Measurements from ENCODE around the gene FTO. TPM values are rescaled to one million over a fixed set of nuclear protein-coding genes. Genes with fewer than 3 reads are reported as not detected.
A peak's percentile ranks its signal among the peaks of the same experiment; 100 is the strongest.

Gene FTO
- total RNA-seq, 1 donor from 2014 or later, result 70.5 TPM

DNA sequence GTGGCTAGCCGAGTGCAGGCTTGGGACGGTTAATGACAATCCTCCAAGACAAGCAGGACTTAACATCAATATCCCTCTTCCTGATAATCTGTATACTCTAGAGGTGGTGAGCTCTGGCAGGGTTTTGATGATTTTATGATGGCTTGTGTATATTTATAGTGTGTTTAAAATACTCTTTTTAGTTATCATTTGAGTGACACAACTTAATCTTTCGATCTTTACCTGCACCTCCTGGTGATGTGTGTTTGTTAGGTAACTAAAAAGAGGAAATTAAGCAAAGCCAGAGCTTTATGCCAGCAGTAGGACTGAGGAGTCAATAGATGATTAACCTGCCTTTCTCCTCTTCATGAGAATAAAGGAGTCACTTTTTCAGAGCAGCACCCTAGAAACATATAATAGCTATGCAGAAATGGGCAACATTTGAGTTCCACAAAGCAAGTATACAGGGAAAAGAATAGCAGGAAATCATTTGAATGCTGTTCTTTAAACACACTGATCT lies 372.1 kb downstream of the FTO start:
- H3K27ac ChIP-seq, result no peak overlapping the region
- H3K27me3 ChIP-seq, result no peaks in the 10 kb centered on the region
- no peaks in the 10 kb centered on the region for H3K4me1 ChIP-seq
- no peaks in the 10 kb centered on the region for H3K36me3 ChIP-seq
- no peak for DNase-seq (ENCODE audit: extremely low spot score in 2 of 2)
- TF ChIP-seq POLR2A (IDR thresholded peaks at IDR 0.05) (no peak), POLR2AphosphoS5 (IDR thresholded peaks at IDR 0.05; ENCODE audit: insufficient read depth in 1 of 2, low read depth in 1 of 2) (no peak)
- TF ChIP-seq, protein P1, sequence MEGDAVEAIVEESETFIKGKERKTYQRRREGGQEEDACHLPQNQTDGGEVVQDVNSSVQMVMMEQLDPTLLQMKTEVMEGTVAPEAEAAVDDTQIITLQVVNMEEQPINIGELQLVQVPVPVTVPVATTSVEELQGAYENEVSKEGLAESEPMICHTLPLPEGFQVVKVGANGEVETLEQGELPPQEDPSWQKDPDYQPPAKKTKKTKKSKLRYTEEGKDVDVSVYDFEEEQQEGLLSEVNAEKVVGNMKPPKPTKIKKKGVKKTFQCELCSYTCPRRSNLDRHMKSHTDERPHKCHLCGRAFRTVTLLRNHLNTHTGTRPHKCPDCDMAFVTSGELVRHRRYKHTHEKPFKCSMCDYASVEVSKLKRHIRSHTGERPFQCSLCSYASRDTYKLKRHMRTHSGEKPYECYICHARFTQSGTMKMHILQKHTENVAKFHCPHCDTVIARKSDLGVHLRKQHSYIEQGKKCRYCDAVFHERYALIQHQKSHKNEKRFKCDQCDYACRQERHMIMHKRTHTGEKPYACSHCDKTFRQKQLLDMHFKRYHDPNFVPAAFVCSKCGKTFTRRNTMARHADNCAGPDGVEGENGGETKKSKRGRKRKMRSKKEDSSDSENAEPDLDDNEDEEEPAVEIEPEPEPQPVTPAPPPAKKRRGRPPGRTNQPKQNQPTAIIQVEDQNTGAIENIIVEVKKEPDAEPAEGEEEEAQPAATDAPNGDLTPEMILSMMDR (IDR thresholded peaks at IDR 0.05), result no peak
- intact Hi-C loops (cut with DNase I), result no loop called here
- H3K4me3 ChIP-seq, result no peak overlapping the region
- no peaks in the 10 kb centered on the region for H3K9me3 ChIP-seq

DNA sequence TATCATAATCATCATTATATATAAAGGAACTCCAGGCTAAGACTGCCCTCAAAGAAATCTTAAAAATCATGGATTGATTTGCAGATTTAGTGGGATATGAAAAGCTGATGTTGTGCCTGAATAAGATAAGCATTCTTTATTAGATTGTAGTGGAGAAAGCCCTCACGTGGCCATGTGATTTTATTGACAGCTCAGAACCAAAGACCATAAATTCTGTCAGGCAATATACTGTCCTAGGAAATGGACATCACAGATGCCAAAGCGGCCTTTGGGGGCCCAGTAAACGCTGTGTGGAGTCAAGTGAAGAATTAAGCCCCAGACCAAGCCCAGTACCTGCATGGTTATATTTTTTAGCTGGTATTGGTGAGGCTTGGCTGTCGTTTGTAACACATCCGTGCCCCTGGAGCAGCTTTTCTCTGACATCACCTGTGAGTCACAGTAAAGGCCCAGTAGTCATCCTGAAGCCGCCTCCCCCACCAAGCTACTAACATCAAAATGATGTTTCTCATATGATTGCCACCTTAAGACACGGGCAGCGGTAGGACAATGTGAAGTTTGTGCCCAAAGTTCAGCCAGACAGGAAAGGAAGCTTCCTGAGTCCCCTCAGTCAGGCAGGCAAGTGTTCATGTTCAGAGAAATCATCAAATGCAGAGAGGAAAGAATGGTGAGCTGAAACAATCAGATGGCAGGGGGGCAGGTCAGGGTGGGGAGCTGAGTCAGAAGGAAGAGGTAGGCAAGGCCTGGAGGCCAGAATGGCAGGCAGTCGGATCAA lies 373.3 kb downstream of the FTO start:
- no peak overlapping the region for H3K4me3 ChIP-seq
- H3K27me3 ChIP-seq, result no peaks in the 10 kb centered on the region
- no peaks in the 10 kb centered on the region for H3K36me3 ChIP-seq
- no peaks in the 10 kb centered on the region for H3K9me3 ChIP-seq
- no peak overlapping the region for H3K27ac ChIP-seq
- no peaks in the 10 kb centered on the region for H3K4me1 ChIP-seq
- TF ChIP-seq POLR2A (IDR thresholded peaks at IDR 0.05) (no peak), POLR2AphosphoS5 (IDR thresholded peaks at IDR 0.05; ENCODE audit: insufficient read depth in 1 of 2, low read depth in 1 of 2) (no peak)
- TF ChIP-seq, protein P1 (IDR thresholded peaks at IDR 0.05), result no peak
- DNase-seq (ENCODE audit: extremely low spot score in 2 of 2), result peak in 1 of 2 donors; percentile 76
- intact Hi-C loops (cut with DNase I), result no loop called here

DNA sequence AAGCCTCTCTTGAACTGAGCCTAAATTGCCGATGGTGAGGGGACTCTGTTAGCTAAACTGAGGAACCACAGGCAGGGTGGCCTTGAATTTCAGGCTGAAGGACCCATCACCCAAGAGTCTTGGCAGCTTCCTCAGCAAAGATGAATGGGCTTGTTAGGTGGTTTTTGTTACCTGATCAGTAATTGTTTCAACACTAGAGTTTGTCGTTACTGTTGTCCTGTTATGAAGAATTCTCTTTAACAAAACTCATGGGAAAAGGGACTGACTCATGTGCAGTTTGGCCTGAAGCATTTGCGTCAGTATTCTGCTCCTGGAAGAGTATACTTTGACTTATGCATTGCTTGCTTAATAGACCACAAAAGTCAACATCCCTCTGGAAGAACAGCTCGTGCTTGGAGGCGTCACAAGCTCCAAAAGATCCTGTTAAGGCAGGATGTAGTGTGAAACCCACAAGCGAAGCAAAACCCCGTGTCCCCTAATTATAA lies 376.6 kb downstream of the FTO start:
- no peak for TF ChIP-seq POLR2A (IDR thresholded peaks at IDR 0.05)
- no peak for TF ChIP-seq POLR2AphosphoS5 (IDR thresholded peaks at IDR 0.05; ENCODE audit: insufficient read depth in 1 of 2, low read depth in 1 of 2)
- TF ChIP-seq, protein P1 (IDR thresholded peaks at IDR 0.05), result no peak
- intact Hi-C loops (cut with DNase I), result no loop called here
- no peaks in the 10 kb centered on the region for H3K4me1 ChIP-seq
- no peak overlapping the region for H3K4me3 ChIP-seq
- no peaks in the 10 kb centered on the region for H3K36me3 ChIP-seq
- H3K9me3 ChIP-seq, result no peaks in the 10 kb centered on the region
- no peak overlapping the region for H3K27ac ChIP-seq
- no peak for DNase-seq (ENCODE audit: extremely low spot score in 2 of 2)
- H3K27me3 ChIP-seq, result no peaks in the 10 kb centered on the region

DNA sequence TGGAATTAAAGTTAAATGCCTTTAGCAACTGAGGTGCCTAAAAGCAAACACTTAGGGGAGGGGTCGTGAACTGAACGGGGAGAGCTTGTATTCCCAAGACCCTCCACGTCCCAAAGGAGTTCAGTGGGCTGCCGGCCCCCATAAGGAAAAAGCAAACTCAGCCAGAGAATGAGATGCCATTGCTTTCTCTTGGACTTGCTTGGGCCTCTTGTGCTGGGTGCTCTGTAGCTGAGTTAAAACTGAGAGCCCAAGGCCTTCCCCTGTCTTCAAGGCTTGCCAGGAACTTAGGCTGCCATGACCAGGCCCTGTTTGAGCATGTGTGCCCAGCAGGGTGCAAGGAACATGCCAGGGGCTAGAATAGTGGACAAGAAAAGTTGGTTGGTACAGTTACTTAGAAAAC lies 382.8 kb downstream of the FTO start:
- H3K27me3 ChIP-seq, result no peaks in the 10 kb centered on the region
- intact Hi-C loops (cut with DNase I), result no loop called here
- DNase-seq (ENCODE audit: extremely low spot score in 2 of 2), result peak in 1 of 2 donors; percentile 91
- no peaks in the 10 kb centered on the region for H3K4me1 ChIP-seq
- H3K27ac ChIP-seq, result no peak overlapping the region
- no peak overlapping the region for H3K4me3 ChIP-seq
- TF ChIP-seq POLR2A (IDR thresholded peaks at IDR 0.05), result no peak
- TF ChIP-seq, protein P1 (IDR thresholded peaks at IDR 0.05), result no peak
- TF ChIP-seq POLR2AphosphoS5 (IDR thresholded peaks at IDR 0.05; ENCODE audit: insufficient read depth in 1 of 2, low read depth in 1 of 2), result no peak
- no peaks in the 10 kb centered on the region for H3K36me3 ChIP-seq
- no peaks in the 10 kb centered on the region for H3K9me3 ChIP-seq

DNA sequence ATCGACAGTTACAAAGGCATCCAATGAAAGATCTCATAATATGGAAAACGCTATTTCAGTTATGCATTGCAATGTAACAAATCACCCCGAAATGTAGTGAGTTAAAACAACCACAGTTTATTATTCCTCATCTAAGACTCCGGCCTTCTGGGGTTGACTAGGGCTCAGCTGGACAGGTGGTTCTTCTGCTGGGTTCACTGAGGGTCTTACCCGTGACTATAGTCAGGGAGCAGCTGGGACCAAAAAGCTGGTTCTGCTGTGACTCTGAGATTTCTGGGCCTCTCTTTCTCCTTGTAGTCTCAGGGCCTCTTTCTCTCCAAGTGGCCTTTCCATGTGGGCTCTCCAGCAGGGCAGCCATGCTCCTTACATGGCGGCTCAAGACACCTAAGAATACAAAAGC lies 386.6 kb downstream of the FTO start:
- H3K4me1 ChIP-seq, result no peaks in the 10 kb centered on the region
- H3K27me3 ChIP-seq, result no peaks in the 10 kb centered on the region
- H3K9me3 ChIP-seq, result no peaks in the 10 kb centered on the region
- H3K4me3 ChIP-seq, result no peak overlapping the region
- TF ChIP-seq POLR2A (IDR thresholded peaks at IDR 0.05), result no peak
- TF ChIP-seq, protein P1 (IDR thresholded peaks at IDR 0.05), result no peak
- no peak for TF ChIP-seq POLR2AphosphoS5 (IDR thresholded peaks at IDR 0.05; ENCODE audit: insufficient read depth in 1 of 2, low read depth in 1 of 2)
- DNase-seq (ENCODE audit: extremely low spot score in 2 of 2), result no peak
- H3K27ac ChIP-seq, result no peak overlapping the region
- H3K36me3 ChIP-seq, result no peaks in the 10 kb centered on the region
- intact Hi-C loops (cut with DNase I), result no loop called here
